GM18873 (cell line): Measurements from ENCODE around the gene PRKG1.

Source experiments
- ATAC-seq: cut with Tn5 transposase; IDR thresholded peaks from one replicate; pipeline ENCODE4 v1.9.1; 2021; ENCODE audit warnings: mild to moderate bottlenecking, moderate library complexity, moderate number of reproducible peaks; ENCODE audit not compliant: unreplicated experiment, low FRiP score

PRKG1 gene

DNA sequence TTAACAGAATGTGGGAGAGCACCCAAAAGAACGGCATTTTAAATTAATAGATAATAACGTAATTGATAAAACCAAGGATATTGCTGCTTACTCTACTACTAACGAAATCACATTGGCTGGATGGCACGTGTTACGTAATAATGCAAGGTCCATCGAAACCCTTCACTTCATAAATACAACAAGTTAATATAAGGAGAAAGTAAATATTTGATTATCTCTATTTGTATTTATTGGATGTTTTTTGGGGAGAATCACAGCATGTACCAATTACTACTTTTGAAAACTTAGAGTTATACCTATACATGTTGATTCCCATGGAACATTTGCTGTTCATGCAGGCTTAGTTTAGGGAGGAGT is 1.6 kb downstream of the PRKG1 start:
- ATAC-seq = no peak

DNA sequence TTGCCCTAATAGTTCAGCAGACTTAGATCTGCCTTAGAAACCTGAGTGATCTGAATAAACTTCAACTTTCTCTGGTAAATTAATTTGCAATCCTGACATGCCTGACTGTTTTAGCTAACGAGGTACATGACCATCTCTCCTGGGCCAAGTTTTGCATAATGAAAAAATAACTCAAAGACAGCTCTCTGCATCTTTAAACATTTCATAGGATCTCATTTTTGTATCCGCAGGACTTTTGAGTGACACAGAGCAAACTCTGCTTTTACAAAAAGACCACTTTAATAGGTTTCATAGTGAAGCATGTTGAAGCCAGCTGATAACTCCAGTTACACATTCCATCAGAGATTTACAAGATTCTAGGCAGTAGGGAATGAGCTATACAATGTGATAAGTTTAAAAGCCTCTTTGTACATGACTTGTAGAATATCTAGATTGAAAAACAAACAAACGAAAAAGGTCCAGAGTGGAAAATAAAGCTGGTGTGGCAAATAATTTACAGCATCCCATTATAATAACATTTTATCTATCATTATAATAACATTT is 2.1 kb downstream of the PRKG1 start:
- ATAC-seq = no peak

DNA sequence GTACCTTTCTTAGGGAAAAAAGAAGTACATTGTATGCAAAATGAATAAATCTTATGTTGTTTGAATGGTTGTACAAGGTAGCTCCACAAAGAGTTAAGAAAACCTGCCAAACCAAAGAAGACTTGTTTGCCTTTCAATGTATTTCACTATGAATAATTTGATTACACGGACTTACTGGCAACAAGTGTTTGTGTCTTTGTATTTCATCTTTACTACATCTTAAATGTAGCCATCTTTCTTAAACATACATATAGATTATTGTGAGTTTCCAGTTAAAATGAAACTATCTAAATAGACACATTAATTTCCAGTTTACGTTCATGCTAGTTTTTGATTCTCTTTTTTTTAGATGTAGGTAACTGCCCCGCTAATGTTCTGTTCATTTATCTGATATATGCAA is 2.8 kb downstream of the PRKG1 start:
- no peak for ATAC-seq

DNA sequence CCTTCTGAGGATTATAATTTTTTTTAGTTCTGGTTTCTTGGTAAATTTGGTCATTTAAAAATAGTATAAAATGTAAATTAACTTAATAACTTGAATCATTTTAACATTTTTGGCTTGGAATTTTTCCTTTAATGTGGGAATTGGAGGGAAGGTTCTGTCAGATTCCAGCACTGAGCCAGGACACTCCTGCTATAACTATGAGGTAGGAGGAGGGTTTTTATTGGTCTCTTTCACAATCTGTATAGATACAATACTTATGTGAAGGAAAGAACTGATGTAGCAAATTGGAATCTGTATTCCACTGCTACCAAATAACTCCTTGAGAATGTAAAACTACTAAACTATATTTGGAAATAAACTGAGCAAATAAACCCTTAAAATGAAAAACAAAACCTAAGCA is 3.2 kb downstream of the PRKG1 start:
- no peak for ATAC-seq

DNA sequence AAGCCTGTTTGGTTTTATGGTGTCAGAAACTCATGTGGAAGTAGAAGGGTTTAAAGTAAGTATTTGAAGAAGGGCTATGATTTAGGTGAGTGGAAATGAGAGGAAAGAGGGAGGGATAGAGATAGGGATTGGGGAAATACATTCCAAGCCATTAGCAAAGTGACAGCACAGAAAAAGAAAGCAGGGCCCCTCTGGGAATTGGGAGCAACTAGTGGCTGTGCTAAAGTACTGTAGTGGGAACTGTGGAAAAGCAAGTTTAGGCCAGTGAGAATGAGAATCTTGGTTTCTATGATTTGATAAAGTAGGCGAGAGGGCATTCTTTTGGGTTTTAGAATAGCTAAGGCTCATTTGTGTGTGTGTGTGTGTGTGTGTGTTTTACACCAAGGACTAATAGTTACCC is 5.0 kb downstream of the PRKG1 start:
- no peak for ATAC-seq

DNA sequence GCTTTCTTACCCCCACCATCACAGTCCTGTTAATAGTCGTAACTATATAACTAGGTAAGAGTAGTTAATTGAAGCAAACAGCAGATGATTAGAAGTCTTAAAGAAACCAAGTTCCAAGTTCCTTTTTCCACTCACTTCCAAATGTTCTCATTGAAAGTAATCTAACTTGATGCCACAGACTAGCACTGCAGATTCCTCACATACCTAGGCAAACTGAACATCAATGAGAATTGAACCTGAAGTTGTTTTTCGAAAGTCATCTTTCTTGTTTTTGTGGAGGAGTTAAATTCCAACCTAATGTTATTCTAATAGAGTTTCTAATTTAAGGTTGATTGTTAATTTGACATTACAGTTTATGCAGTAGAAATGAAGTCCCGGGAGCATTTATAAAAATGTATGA is 5.5 kb downstream of the PRKG1 start:
- ATAC-seq = no peak

DNA sequence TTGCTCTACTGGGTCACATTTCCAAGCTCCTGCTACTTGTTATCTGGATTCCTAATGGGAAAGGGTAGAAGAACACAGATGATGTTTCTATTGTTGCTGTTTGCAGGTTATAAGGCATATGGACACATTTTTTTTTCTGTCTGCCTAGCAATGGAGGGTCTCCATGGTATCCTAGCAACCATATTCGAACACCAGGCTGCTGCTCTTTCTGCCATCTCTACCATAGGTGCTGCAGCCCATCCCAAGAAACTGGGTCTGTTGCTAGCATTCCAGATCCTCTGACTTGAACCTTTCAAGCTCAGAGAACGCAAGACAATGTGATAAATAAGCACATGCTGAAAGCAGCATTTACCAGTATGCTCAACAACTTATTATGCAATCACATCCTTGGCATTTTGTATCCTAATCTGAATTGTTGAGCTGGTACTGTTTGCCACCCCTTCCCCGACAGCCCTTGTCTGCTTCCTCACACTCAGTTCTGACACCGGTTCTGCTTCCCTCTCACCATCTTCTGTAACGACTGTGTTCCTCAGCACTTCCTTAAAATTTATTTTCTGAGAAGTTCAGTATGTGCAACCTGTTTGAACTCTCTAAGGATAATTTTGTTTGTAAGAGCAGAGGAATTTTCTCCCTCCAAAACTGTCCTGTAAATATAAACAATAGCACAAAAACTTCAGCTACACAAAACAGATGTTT is 6.2 kb downstream of the PRKG1 start:
- no peak for ATAC-seq

DNA sequence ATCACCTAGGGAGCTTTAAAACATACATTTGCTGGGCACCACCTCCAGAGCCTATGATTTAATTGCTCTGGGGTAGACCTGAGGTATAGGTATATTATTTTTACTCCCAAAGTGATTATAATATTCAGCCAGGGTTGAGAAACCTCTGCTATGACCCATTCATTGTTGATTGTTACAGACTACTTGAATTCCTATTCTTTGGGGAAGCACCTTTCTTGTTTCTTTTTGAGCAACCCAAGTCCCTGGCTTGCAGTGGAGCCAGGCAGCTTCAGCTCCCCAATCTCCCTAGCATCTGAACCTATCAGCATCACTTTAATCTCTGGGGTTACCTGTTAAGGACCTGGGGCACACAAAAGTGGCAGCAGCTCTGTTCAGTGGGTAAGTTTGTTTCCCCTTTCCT is 8.6 kb downstream of the PRKG1 start:
- ATAC-seq = no peak

DNA sequence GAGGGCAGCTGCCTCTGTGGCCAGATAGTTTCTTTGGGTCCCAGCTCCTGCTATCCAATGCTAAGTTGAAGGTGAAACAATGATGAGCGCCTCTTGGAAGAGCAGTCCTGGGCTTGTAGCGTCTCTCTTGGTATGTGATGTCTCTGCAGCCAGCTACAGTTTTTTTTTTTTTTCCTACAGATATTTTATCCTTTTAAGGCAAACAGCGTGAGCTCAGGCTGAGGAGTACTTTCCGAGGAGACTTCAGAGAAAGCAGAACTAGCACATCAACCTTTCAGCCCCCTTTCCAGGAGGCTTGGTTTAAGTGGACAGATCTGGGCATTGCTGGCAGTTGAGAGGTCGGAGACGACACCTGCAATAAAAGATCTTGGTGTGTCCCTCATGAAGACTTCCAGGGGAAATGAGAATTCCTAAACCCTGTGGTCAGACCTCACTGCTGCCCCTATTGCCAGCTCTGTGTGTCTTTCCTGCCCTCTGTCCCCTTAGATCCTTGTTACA is 9.1 kb downstream of the PRKG1 start:
- ATAC-seq = no peak

DNA sequence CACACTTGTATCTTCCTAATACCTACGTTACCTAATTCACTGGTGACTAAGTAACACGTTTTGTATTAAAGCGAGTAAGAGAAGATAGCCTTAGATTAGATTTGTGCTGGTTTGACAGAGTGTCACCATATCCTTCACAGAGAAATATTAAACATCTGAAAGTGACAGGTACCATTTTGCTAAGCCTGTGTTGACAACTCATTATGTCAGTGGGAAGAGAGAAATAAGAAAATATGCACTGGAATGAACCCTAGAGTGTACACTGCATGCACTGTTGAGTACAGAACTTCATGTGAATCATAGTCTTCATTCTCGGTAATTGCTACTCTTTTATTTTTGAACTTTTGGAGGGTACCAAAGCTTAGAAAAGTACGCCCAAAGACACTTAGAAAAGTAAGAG is 10.9 kb downstream of the PRKG1 start:
- ATAC-seq = no peak

DNA sequence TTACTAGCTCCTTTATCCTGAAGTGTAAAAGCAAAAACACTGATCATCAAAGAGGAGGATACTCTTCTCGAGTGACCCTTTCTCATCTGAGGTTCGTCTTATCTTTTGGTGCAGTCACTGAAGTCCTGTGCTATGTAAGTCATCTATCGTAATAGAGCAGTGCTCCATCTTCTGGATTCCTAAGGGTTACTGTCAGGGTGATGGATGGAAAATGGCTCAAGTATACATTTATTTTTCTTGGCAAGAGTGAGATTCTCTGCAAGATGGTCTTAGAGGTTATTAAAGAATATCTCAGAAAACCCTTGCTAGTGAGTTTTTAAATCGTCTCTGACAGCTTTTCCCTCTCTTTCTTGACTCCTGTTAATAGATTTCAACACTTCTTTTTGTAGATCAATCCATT is 12.4 kb downstream of the PRKG1 start:
- no peak for ATAC-seq

DNA sequence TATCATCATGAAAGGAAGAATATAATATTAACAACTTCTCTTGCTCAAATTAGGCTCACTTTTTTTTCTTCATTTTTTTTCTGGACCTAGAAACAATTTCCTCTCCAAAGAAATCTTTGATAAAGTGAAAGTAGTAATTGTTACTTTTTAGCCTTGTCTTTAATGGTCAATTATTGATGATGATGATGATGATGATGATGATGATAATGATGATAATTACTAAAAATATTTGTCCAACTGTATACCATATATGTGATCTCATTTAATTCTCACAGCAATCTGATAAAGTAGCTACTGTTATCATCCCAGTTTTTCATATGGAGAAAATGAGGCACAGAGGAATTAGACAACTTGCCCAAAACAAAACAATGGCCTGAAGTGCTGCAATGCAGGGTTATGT is 12.8 kb downstream of the PRKG1 start:
- ATAC-seq = no peak

DNA sequence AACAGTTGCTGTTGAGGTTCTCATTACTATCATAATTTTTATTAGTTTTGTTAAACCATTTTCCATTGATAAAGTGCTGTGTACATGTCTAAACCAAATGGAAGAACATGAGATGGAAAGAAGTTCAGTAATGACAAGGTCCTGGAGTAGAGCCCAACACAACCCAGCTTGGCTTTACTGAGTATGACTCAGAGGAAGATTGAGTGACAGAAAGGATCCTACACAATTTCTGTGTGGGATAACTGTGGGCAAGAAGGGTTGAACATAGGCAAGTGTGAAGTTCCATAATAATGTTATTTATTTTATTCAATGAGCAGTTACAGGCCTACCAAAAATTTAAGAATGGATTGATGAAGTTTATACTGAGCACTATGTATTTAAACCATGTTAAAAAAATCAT is 15.9 kb downstream of the PRKG1 start:
- ATAC-seq = no peak

DNA sequence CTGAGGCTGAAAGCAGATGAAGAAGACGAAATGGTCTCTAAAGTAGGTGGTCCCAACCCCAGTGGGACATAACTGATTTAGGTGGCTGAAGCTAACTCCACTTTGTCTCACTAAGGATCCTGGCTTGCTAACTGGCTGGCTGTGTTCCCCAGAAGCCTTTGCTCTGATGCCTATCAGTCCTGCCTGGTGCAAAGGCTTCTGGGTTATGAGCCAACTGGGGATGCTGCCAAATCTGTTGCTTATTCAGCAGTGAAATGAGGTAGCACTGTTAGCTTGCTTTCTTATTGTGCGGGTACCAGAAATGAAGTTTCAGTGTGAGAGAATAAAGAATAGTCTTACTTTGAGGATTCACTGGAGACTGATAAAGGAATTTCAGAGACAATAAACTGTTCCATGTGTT is 18.1 kb downstream of the PRKG1 start:
- ATAC-seq = no peak

DNA sequence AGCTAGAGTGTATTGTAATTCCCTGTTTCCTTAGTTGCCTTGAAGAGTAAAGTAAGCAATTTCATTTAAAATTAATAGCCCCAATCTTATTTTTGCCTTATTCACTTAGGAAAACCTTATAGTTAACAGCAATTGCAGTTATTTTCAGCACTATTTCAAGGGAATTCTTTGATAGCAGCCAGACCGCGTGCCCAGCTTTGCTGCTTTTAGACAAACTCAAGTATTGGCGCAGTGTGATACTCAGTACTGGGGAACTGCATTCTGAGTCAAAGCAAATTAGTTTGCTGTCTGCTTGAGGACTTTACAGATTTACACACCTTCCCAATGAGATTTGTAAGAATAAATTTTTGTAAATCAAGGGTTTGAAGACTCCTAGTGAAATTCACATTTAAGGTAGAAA is 21.2 kb downstream of the PRKG1 start:
- no peak for ATAC-seq

DNA sequence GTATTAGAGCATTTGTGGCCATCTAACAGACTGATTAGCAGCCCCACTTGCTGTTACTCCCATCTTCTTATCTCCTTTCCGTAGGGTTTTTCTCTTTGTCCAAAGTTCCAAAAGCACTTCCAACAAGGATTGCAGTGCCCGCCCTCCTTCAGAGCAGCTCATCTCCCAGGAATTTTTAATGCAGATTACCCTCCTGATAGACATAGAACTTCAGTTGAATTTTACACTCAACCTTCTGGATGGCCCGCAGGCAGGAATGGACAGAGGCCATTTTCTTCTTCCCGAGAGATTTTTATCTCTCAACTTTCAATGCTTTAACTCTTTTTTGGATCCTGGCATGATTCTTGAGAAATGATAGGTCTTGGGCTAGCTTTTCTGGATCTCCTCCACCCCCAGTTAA is 23.3 kb downstream of the PRKG1 start:
- no peak for ATAC-seq

DNA sequence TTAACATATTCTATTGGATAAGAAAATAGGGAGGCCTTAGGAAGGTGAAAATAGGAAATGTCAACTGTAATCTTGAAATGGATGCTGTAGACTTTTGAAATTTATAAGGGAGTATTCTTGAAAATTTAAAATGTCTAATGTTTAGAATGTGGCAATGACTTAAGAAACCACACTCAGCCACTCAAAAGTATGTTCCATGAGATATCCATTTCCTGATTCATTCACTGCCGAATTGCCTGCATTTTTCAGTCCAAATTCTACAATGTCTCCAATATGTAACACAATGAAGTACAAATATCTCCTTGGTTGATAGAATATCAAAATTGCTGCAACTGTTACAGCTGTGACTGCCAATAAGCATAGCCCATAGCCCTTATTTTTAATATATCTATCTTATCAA is 25.9 kb downstream of the PRKG1 start:
- no peak for ATAC-seq

DNA sequence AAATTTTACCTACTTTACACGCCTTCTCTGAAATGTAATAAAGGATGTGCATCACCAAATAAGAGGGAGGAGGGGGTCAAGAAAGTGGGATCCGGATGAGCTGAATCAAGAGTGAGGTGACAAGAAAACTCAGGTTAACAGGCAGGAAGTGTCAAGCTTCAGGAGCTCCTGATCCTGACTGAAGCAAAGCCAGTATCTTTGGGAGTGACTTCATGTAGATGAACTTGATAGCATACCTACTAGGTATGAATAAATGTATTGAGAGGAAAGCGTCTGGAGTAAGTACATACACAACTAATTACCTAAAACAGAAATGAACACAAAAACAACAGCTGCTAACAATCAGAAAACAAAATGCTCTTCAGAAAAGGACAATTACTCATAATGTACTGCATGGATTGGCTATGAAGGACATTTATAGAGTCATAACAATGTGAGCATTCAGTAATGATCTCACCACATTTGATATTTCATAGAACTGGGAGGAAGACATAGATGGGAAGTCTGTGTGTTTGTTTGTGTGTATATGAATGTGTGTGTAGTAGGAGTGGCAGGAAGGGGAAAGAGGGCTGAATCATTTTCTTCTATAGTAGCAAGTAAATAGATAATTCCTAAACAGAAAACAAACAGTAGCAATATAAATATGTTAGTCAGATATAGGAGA is 29.4 kb downstream of the PRKG1 start:
- ATAC-seq = no peak

DNA sequence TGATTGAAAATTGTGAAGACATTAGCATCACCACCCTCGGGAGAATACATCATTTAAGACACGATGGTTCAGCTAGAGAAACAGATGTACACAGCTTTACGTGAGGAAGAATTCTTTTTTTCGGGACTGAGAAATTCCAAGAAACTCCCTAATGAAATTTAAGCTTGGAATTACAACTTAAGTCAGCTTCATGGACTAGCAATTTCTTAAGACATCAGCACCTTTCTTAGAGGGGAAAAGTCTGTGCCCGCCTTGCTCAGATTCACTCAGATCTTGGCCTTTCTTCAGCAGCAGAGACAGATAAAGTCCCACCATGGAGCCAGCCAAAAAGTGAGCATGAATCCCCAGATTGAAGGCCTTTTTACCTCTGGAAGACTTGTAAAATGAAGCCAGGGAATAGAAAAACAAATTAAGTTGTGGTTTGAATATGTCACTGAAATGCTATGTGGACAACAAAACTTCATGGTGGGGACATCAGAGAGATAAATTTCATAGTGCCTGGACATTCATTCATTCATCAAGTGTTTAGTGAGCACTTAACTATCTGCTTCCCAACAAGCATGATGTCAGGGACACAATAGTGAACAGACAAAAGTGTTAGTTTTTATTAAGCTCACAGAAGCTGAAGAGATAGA is 32.1 kb downstream of the PRKG1 start:
- ATAC-seq = no peak

DNA sequence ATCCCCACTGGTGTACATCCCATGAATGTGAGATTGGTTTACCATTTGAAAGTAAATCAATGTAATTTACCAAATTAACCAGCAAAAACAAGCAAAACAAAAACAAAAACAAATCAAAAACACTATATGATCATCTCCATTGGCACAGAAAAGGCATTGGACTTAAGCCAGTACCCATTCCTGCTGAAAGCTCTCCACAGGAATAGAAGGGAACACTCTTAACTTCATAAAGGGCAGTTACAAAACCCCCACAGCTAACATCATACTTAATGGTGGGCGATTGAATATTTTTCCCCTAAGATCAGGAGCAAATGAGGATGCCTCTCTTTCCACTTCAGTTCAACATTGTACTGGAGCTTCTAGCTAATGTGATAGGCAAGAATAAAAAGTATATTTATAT is 34.1 kb downstream of the PRKG1 start:
- ATAC-seq = no peak

DNA sequence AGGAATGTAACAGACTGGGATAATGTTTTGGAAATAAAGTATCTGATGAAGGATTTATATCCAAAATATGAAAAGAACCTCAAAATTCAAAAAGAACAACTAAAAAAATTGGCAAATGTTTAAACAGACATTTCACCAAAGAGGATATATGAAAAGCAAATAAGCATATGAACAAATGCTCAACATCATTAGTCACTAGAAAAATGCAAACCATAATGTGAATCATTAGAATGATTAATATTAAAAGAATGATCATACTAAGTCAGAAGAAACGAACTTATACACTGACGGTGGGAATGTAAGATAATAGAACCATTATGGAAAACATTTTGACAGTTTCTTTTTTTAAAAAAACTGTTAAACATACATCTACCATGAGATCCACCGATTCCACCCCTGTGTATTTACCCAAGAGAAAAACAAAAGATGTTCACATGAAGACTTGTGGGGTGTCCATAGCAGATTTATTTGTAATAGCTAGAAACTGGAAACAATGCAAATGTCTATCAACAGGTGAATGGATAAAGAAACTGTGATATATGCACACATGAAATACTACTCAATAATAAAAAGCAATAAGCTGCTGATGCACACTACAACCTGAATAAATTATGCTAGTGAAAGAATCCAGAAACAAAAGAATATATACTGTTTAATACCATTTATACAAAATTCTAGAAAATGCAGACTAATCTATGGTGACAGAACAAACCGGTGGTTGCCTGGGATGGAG is 35.7 kb downstream of the PRKG1 start:
- no peak for ATAC-seq
